ENCODE data around the gene IGFBP5.
A peak's percentile ranks its signal among the peaks of the same experiment; 100 is the strongest.

Gene IGFBP5

GRCh38 chr2:216661639-216662375 lies 33.5 kb downstream of the IGFBP5 start:
- Histone ChIP-seq H3K27ac (no peak overlapping the region), H3K4me3 (no peak overlapping the region)
- DNase-seq (ENCODE audit: low spot score), result no peak
- TF ChIP-seq CTCF (IDR thresholded peaks at IDR 0.05), result no peak

- TF ChIP-seq CTCF (IDR thresholded peaks at IDR 0.05), result no peak
- no peak overlapping the region for H3K4me3 ChIP-seq
- no peak overlapping the region for H3K27ac ChIP-seq
- DNase-seq (ENCODE audit: low spot score), result no peak
Observed at GRCh38 chr2:216661051-216661450, 34.3 kb downstream of the IGFBP5 start.

GRCh38 chr2:216660496-216660895 lies 34.9 kb downstream of the IGFBP5 start:
- no peak for TF ChIP-seq CTCF (IDR thresholded peaks at IDR 0.05)
- no peak overlapping the region for H3K4me3 ChIP-seq
- no peak for DNase-seq (ENCODE audit: low spot score)
- no peak overlapping the region for H3K27ac ChIP-seq

- Histone ChIP-seq H3K4me3 (no peak overlapping the region), H3K27ac (no peak overlapping the region)
- TF ChIP-seq CTCF (IDR thresholded peaks at IDR 0.05), result no peak
- no peak for DNase-seq (ENCODE audit: low spot score)
Observed at GRCh38 chr2:216659276-216659675, 36.1 kb downstream of the IGFBP5 start.

GRCh38 chr2:216658757-216659156 lies 36.6 kb downstream of the IGFBP5 start:
- no peak overlapping the region for H3K4me3 ChIP-seq
- peak overlapping the region in 1 of 2 donors; percentile 45 for H3K27ac ChIP-seq
- DNase-seq (ENCODE audit: low spot score), result no peak
- TF ChIP-seq CTCF (IDR thresholded peaks at IDR 0.05), result no peak

- Histone ChIP-seq H3K4me3 (no peak overlapping the region), H3K27ac (no peak overlapping the region)
- no peak for TF ChIP-seq CTCF (IDR thresholded peaks at IDR 0.05)
- no peak for DNase-seq (ENCODE audit: low spot score)
Observed at GRCh38 chr2:216657980-216658379, 37.4 kb downstream of the IGFBP5 start.
